GM19324 (cell line): Measurements from ENCODE around the gene FKRP.
"Not testable (repeated sequence)": the region's sequence is repeated elsewhere in the genome, so short reads cannot be mapped to it uniquely, and the experiment has no call there.

Experiments
- ATAC-seq: cut with Tn5 transposase; IDR thresholded peaks from one replicate; pipeline ENCODE4 v1.9.1; 2021; ENCODE audit warnings: mild to moderate bottlenecking, moderate library complexity; ENCODE audit not compliant: unreplicated experiment, low FRiP score

FKRP gene

GRCh38 chr19:46755853-46756543 is 10.1 kb downstream of the FKRP start:
- no peak for ATAC-seq

GRCh38 chr19:46756544-46756888 is 10.7 kb downstream of the FKRP start:
- ATAC-seq, result no peak

GRCh38 chr19:46759206-46759605 is 13.3 kb downstream of the FKRP start:
- ATAC-seq, result no peak

GRCh38 chr19:46759817-46760333 is 14.0 kb downstream of the FKRP start:
- no peak for ATAC-seq

GRCh38 chr19:46760363-46760762 is 14.5 kb downstream of the FKRP start:
- no peak for ATAC-seq

GRCh38 chr19:46760897-46761296 is 15.0 kb downstream of the FKRP start:
- ATAC-seq, result not testable (repeated sequence)

- no peak for ATAC-seq
Observed at GRCh38 chr19:46761418-46761831, 15.6 kb downstream of the FKRP start.

GRCh38 chr19:46762245-46762890 is 16.5 kb downstream of the FKRP start:
- no peak for ATAC-seq

- ATAC-seq, result no peak
Observed at GRCh38 chr19:46764817-46765291, 19.0 kb downstream of the FKRP start.

- no peak for ATAC-seq
Observed at GRCh38 chr19:46766569-46767317, 20.9 kb downstream of the FKRP start.

GRCh38 chr19:46768746-46769145 is 22.9 kb downstream of the FKRP start:
- not testable (repeated sequence) for ATAC-seq

- ATAC-seq, result no peak
Observed at GRCh38 chr19:46772170-46773017, 26.5 kb downstream of the FKRP start.

- ATAC-seq, result no peak
Observed at GRCh38 chr19:46773018-46773399, 27.2 kb downstream of the FKRP start.

GRCh38 chr19:46775642-46776258 is 29.9 kb downstream of the FKRP start:
- ATAC-seq, result no peak

- ATAC-seq, result no peak
Observed at GRCh38 chr19:46776927-46777911, 31.4 kb downstream of the FKRP start.

GRCh38 chr19:46777956-46778645 is 32.2 kb downstream of the FKRP start:
- ATAC-seq, result not testable (repeated sequence)

GRCh38 chr19:46782355-46783019 is 36.6 kb downstream of the FKRP start:
- no peak for ATAC-seq

- ATAC-seq, result no peak
Observed at GRCh38 chr19:46783670-46784069, 37.8 kb downstream of the FKRP start.
